ELR (cell line): ENCODE measurements around the gene ACOX3.

Experiments used
- DNase-seq: peaks from one replicate; pipeline ENCODE4 v3.0.0-alpha.2; 2015; ENCODE audit warnings: low read depth

ACOX3 gene

GRCh38 chr4:8321220-8321619 is 119.3 kb downstream of the ACOX3 start:
- DNase-seq: no peak

DNA sequence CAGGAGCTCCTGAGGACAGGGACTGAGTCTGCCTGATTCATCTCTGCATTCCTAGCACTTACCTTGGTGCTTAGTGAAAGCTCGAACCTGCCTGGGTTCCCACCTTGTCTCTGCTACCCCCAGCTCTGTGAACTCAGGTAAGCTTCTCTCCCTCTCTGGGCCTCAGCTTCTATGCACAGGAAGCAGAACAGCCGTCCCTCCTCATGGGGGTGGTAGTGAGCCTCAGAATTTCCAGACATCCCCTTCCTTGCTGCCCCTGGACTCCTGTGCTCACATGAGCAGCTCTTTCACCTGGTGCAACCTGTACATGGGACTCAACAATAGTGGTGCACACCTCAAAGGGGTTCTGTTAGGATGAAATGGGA is 120.2 kb downstream of the ACOX3 start:
- DNase-seq: no peak

DNA sequence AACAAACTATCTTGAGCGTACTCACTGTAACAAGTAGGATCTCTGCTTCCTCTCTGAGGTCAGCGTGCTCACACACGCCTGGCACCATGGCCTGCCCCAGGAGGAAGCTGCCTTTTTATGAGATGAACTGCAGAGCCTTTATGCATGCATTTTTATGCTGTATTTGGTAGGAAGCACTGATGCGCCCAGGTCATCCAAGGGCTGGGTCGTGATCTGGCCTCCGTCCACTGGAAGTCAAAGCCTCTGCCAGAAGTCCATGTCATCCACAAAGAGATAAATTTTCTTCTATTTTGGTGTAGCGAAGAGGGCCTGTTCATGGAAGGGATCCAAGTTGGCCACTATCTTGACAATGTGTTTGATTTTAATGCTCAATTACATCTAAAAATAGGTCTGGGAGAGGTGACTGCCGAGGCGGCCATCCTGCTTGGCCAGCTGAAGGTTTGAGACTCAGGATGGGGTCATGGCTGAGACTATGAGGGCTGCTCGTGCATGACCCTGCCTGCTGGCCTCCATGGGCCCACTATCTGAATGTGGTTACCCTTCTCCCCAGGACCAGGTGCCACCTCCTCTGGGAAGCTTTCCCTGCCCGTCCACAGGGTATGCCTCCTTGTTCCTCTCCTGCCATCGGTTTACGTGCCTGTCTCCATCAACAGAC is 120.7 kb downstream of the ACOX3 start:
- DNase-seq: no peak

- no peak for DNase-seq
Measured at GRCh38 chr4:8319061-8319460, 121.5 kb downstream of the ACOX3 start.

GRCh38 chr4:8318509-8318908 is 122.0 kb downstream of the ACOX3 start:
- no peak for DNase-seq

DNA sequence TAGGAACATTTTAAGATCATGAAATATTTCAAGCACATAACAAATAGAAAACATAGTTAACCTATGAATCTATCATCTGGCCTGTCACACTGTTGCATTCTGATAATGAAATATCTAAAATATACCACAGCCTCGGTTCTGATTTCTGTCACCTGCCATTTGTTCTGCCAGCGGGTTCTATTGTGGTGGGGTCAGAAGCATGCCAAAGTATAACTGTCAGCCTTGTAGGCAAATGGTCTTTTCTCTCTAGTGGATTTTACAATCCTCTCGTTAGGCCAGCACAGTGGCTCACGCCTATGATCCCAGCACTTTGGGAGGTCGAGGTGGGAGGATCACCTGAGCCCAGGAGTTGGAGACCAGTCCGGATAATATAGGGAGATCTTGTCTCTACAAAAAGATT is 123.0 kb downstream of the ACOX3 start:
- DNase-seq: no peak

- DNase-seq: no peak
Measured at GRCh38 chr4:8316911-8317351, 123.6 kb downstream of the ACOX3 start.
